ENCODE results near the gene QARS1.
A peak's percentile ranks its signal among the peaks of the same experiment; 100 is the strongest.

The QARS1 gene

DNA sequence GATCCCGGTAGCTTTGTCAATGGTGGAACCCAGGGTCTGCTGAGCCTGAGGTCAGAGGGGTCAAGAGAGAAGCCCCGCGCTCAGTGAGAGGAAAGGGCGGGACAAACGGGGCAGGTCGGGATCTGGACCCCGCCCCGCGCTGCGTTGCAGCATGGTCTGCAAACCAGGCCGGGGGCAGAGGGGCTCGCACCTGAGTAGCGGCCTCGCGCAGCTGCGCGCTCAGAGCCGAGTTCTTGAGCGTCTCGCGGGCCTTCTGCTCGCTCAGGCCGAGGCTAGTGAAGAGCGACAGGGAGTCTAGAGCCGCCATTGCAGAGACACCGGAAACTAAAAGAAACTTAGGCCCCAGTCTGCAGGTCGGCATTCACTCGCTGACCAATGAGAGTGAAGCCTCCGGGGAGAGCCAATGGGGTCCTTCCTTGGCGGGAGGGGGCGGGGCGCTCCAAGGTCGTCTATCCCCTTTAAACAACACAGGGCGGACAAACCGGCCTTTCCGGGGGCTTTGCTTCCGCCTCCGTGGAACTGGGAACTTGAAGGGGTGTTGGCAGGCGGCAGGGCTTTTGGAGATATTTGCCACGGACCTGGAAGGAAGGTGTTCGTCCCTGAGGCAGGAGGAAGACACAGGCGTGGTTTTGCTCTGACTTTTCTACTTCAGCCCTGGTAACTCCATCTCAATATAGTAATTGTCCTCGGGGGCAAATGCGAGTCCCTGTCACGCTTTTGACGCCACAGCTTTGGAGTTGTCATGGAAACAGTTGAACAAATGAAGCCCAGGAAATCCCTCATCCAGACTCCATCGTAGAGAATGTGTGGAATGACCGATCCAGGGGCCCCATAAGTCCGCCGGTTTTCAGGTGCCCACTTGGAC, at the start of gene QARS1:
Gene QARS1 (minus strand): TSS at position 331 of the 865 bp plus-strand sequence. CDS start 24 bp downstream, at position 307.
- H3K27me3 ChIP-seq (ENCODE audit: control insufficient read depth, insufficient read depth, low read length): no peaks in the 10 kb centered on the region
- peak within 1 kb of the TSS; percentile 94 for H3K9ac ChIP-seq (ENCODE audit: low read length)
- H3K4me3 ChIP-seq (ENCODE audit: low read depth, low read length): peak within 1 kb of the TSS; percentile 81
- H3K4me1 ChIP-seq (ENCODE audit: control insufficient read depth, insufficient read depth, low read length): peaks cover 7% of the 10 kb centered on the region
- H3K9me3 ChIP-seq (ENCODE audit: control insufficient read depth, insufficient read depth, low read depth, low read length): no peaks in the 10 kb centered on the region
- H3K27ac ChIP-seq (ENCODE audit: low read depth, low read length): peak within 1 kb of the TSS; percentile 90
- H3K36me3 ChIP-seq (ENCODE audit: control insufficient read depth, insufficient read depth, low read length): peaks cover 60% of the 10 kb centered on the region

DNA sequence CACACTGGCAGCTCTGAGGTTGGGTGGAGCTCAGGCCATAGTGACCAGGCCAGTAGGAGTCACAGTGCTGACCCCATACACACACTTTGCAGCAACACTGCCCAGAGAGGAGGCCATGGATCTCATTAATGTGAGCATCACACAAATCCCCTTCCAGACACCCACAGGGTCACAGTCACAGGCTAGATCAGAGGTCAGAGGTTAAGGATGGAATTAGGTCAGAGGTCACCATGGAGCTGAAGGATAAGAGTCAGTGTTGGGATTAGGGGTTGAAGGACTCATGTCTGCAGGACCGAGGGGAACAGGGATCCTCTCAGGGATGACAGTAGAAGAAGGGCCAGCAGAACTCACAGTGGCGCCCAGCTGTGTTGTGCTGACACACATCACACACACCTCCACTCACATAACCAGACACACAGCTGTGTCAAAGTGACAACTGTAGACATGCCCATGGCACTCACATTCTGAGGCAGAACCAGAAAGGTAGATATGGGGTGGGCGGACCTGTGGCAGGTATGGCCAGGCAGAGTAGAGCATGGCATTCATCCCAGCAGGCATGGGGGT, 48.9 kb upstream of the QARS1 start:
- Histone ChIP-seq H3K4me3 (ENCODE audit: low read depth, low read length) (no peak overlapping the region), H3K4me1 (ENCODE audit: control insufficient read depth, insufficient read depth, low read length) (0 out of 2 replicates have a peak, but pooled peaks cover 3% of the 10 kb centered on the region), H3K36me3 (ENCODE audit: control insufficient read depth, insufficient read depth, low read length) (no peaks in the 10 kb centered on the region), H3K27ac (ENCODE audit: low read depth, low read length) (no peak overlapping the region), H3K27me3 (ENCODE audit: control insufficient read depth, insufficient read depth, low read length) (no peaks in the 10 kb centered on the region; the same call in none of the 2 replicates), H3K9ac (ENCODE audit: low read length) (no peak overlapping the region), H3K9me3 (ENCODE audit: control insufficient read depth, insufficient read depth, low read depth, low read length) (no peaks in the 10 kb centered on the region)

DNA sequence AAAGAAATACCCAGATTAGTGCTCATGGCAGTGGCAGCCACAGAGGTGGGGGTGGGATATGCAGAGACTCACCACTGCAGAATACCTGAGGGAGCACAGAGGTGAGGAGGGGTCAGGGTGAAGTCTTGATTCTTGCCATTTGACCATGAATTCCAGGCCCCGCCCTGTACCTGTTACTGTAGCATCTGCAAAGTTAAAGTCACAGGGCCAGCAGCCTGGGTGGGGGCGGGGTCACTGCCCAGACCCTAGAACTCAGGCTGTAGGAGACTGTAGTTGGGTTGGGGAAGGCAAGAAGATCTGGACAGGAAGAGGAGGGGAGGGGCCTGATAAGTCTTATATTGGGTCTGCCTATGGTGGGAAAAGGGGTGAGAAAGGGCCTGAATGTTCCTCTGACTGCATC, 47.1 kb upstream of the QARS1 start:
- Histone ChIP-seq H3K4me3 (ENCODE audit: low read depth, low read length) (no peak overlapping the region), H3K36me3 (ENCODE audit: control insufficient read depth, insufficient read depth, low read length) (no peaks in the 10 kb centered on the region), H3K9ac (ENCODE audit: low read length) (no peak overlapping the region), H3K4me1 (ENCODE audit: control insufficient read depth, insufficient read depth, low read length) (no peaks in the 10 kb centered on the region), H3K27ac (ENCODE audit: low read depth, low read length) (no peak overlapping the region), H3K9me3 (ENCODE audit: control insufficient read depth, insufficient read depth, low read depth, low read length) (no peaks in the 10 kb centered on the region), H3K27me3 (ENCODE audit: control insufficient read depth, insufficient read depth, low read length) (peaks cover 2% of the 10 kb centered on the region)

DNA sequence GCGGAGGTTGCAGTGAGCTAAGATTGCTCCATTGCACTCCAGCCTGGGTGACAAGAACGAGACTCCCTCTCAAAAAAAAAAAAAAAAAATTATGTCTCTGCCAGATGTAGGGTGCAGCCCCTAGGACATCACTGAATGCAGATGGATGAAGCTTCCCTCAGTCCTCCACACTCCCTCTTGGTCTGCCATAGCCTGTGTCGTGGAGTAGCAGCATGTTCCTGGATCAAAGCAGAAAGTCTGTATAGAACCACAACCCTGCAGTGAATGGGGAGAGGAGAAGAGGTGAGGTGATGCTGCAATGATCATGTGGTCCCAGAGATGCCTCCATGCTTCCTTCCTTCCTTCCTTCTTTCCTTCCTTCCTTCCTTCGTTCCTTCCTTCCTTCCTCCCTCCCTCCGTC, 43.6 kb upstream of the QARS1 start:
- H3K27me3 ChIP-seq (ENCODE audit: control insufficient read depth, insufficient read depth, low read length): peaks cover 2% of the 10 kb centered on the region; the same call in 1 of the 2 replicates
- H3K4me1 ChIP-seq (ENCODE audit: control insufficient read depth, insufficient read depth, low read length): no peaks in the 10 kb centered on the region
- H3K9ac ChIP-seq (ENCODE audit: low read length): no peak overlapping the region
- H3K9me3 ChIP-seq (ENCODE audit: control insufficient read depth, insufficient read depth, low read depth, low read length): peaks cover 8% of the 10 kb centered on the region
- H3K4me3 ChIP-seq (ENCODE audit: low read depth, low read length): no peak overlapping the region
- H3K27ac ChIP-seq (ENCODE audit: low read depth, low read length): no peak overlapping the region
- H3K36me3 ChIP-seq (ENCODE audit: control insufficient read depth, insufficient read depth, low read length): no peaks in the 10 kb centered on the region

DNA sequence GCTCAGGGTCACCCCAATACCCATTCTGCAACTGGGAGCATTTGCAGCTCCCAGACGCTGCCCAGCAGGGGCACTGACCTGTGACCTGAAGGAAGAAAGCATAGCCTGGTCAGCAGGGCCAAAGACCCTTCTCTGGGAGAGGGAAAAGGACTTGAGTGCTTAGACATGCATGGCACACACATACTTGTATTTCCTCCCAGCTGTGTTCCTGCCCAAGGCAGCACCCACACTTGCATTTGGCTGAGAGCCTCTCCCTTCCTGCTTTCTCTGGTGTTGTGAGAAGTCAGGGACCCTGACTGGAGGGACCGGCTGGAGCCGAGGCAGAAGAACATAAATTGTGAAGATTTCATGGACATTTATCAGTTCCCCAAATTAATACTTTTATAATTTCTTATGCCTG, 35.5 kb upstream of the QARS1 start:
- Histone ChIP-seq H3K9ac (ENCODE audit: low read length) (no peak overlapping the region), H3K36me3 (ENCODE audit: control insufficient read depth, insufficient read depth, low read length) (no peaks in the 10 kb centered on the region), H3K27me3 (ENCODE audit: control insufficient read depth, insufficient read depth, low read length) (no peaks in the 10 kb centered on the region), H3K27ac (ENCODE audit: low read depth, low read length) (no peak overlapping the region), H3K9me3 (ENCODE audit: control insufficient read depth, insufficient read depth, low read depth, low read length) (peaks cover 22% of the 10 kb centered on the region), H3K4me3 (ENCODE audit: low read depth, low read length) (no peak overlapping the region), H3K4me1 (ENCODE audit: control insufficient read depth, insufficient read depth, low read length) (no peaks in the 10 kb centered on the region)

DNA sequence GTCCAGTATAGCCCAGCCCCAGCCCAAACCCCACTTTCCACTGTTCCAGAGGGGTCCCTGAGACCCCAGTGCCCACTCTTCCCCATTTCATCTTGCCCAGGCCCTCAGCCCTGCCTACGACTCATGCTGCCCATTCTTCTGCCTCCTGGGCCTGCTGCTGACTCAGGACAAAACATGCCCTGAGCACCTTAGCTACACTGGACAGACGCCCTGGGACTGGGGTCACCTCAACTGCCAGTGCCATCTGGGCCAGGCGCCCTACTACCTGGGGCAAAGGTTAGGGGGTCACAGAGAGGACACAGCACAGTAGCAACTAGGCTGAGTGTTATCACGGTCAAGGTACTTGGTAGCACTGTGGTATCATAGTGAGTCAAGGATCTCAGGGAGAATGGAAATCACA, 30.9 kb upstream of the QARS1 start:
- Histone ChIP-seq H3K27me3 (ENCODE audit: control insufficient read depth, insufficient read depth, low read length) (no peaks in the 10 kb centered on the region), H3K27ac (ENCODE audit: low read depth, low read length) (no peak overlapping the region), H3K9ac (ENCODE audit: low read length) (no peak overlapping the region), H3K4me3 (ENCODE audit: low read depth, low read length) (no peak overlapping the region), H3K36me3 (ENCODE audit: control insufficient read depth, insufficient read depth, low read length) (peaks cover 5% of the 10 kb centered on the region; the same call in 1 of the 2 replicates), H3K4me1 (ENCODE audit: control insufficient read depth, insufficient read depth, low read length) (peaks cover 8% of the 10 kb centered on the region), H3K9me3 (ENCODE audit: control insufficient read depth, insufficient read depth, low read depth, low read length) (no peaks in the 10 kb centered on the region)

DNA sequence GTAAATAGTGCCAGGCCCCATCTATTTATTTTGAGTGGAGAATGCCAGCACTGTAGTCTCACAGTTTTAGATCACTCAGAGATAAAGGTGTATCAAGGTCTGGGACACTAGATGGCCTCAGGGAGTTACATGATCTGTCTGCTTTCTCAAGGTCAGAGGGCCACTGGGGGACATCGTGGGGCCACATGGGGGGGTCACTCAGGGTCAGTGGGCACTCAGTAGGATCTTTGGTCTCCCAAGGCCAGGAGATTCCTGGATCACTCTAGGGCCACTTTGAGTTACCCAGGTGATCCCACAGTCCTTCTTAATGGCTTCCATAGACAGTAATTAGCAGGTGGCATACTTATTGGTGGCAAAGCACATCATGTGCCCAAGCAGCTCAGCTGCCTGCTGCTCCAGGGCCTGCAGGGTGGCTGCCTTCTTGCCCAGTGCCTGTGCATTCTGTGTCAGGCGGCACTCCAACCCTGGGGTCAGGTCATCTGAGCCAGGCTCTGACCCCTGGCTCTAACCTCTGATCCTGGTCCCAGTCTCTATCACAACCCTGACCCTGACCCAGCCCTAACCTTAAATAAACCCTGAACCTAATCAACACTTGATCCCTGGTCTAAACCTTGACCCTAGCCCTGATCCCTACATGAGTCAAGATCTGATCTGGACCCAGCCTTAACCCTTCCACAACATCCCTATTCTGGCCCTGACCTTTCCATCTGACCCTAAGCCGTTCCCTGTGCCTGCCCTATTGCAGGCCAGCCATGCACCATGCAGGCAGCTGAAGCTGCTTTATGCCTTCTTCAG, 30.1 kb upstream of the QARS1 start:
- H3K9ac ChIP-seq (ENCODE audit: low read length): no peak overlapping the region
- H3K36me3 ChIP-seq (ENCODE audit: control insufficient read depth, insufficient read depth, low read length): peaks cover 10% of the 10 kb centered on the region; the same call in 1 of the 2 replicates
- no peaks in the 10 kb centered on the region for H3K9me3 ChIP-seq (ENCODE audit: control insufficient read depth, insufficient read depth, low read depth, low read length)
- H3K4me1 ChIP-seq (ENCODE audit: control insufficient read depth, insufficient read depth, low read length): peaks cover 8% of the 10 kb centered on the region
- no peak overlapping the region; the same call in 1 of the 2 replicates for H3K4me3 ChIP-seq (ENCODE audit: low read depth, low read length)
- no peaks in the 10 kb centered on the region for H3K27me3 ChIP-seq (ENCODE audit: control insufficient read depth, insufficient read depth, low read length)
- H3K27ac ChIP-seq (ENCODE audit: low read depth, low read length): no peak overlapping the region

DNA sequence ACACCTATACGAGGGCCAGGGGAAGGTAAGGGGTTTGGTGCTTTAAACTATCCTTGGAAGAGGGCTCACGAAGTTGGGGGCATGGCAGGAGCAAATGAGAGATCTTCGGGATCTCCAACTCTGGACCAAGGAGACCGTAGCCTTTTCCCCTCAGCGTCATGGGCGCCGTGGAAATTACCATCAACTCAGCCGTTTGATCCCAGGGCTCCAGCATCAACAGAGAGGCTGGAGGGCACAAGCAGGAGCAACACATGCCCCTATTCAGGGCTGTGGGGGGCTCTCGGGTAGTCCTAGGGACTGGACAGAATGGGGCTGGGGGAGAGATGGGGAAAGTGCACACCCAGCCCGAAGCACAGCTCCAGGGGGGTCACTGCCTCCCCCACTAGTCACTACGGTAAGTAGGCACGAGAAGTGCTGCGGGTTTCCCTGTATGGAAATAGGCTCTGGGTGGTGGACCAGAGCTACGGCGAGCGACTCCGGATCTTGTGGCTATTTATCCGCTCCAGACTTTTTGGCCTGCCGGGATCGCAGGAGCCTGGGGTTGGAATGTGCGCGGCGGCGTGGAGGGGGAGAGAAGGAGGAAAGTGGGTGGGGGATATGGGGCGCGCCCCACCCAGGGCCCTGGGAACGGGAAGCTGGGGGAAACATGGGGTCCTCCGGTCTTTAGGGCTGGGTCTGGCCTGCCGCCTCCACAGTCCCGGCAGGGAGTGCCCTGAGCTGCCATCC, 28.8 kb upstream of the QARS1 start:
- H3K27me3 ChIP-seq (ENCODE audit: control insufficient read depth, insufficient read depth, low read length): no peaks in the 10 kb centered on the region
- H3K4me3 ChIP-seq (ENCODE audit: low read depth, low read length): peak overlapping the region; percentile 79
- H3K27ac ChIP-seq (ENCODE audit: low read depth, low read length): peak overlapping the region; percentile 33; the same call in 1 of the 2 replicates
- H3K9ac ChIP-seq (ENCODE audit: low read length): peak overlapping the region; percentile 76
- peaks cover 8% of the 10 kb centered on the region for H3K4me1 ChIP-seq (ENCODE audit: control insufficient read depth, insufficient read depth, low read length)
- peaks cover 14% of the 10 kb centered on the region; the same call in 1 of the 2 replicates for H3K36me3 ChIP-seq (ENCODE audit: control insufficient read depth, insufficient read depth, low read length)
- no peaks in the 10 kb centered on the region for H3K9me3 ChIP-seq (ENCODE audit: control insufficient read depth, insufficient read depth, low read depth, low read length)

DNA sequence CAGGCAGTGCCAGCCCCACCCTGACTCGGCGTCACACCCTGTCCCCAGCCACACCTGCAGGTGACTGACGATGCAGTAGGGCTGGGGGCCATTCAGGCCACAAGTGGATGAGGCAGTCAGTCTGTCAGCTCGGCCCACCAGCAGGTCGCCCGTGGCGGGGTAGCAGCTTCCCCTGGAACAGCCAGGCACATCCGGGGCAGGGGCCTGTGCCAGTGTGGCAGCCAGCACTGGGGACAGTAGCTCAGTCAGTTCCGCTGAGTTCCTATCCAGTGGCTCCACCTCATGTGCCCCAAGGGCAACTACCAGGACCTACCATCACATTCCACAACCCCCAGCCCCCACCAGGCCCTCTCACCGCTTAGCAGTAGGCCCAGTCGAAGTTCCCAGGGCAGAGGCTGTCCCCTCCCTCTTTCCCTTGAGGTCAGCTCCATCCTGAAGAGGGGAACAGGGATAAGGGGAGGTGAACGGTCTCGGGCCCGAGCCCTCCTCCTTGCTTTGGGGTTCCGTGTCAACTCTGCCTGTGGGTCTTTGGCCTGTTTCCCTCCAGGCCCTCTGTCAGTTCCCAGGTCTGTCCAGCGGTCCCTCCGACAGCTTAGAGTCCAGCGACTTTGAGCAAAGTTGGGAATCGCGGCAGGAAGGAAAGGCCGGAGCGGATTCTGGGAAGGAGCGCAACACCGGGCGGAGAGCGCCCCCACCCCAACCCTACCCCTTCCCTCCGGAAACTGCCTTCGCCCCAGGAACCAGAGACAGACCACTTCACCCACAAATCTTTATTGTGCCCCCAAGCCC, 28.1 kb upstream of the QARS1 start, which contains the start of gene LAMB2:
Gene LAMB2 (minus strand): TSS at position 614 of the 789 bp plus-strand sequence. CDS start 183 bp downstream, at position 431.
- H3K9ac ChIP-seq (ENCODE audit: low read length): peak within 1 kb of the TSS; percentile 76
- peak within 1 kb of the TSS; percentile 33; the same call in 1 of the 2 replicates for H3K27ac ChIP-seq (ENCODE audit: low read depth, low read length)
- H3K4me1 ChIP-seq (ENCODE audit: control insufficient read depth, insufficient read depth, low read length): peaks cover 8% of the 10 kb centered on the region
- no peaks in the 10 kb centered on the region for H3K27me3 ChIP-seq (ENCODE audit: control insufficient read depth, insufficient read depth, low read length)
- peaks cover 19% of the 10 kb centered on the region; the same call in 1 of the 2 replicates for H3K36me3 ChIP-seq (ENCODE audit: control insufficient read depth, insufficient read depth, low read length)
- no peaks in the 10 kb centered on the region for H3K9me3 ChIP-seq (ENCODE audit: control insufficient read depth, insufficient read depth, low read depth, low read length)
- peak within 1 kb of the TSS; percentile 79 for H3K4me3 ChIP-seq (ENCODE audit: low read depth, low read length)

DNA sequence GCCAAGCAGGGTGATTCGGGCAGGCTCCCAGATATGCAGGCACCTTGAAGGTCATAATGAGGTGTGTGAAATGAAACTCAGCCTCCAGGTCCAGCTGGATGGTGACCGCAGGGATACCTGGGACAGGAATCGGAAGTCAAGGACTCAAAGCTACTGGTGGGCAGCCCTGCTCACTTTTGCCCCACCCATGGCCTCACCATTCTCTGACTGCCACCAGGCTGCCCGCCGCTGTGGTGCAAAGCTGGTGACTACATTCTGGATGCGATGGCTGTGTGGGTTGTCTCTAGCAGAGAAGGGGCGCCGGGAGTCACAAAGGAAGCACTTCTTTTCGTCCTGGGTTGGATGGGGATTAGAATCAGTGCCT, 27.5 kb upstream of the QARS1 start:
- Histone ChIP-seq H3K36me3 (ENCODE audit: control insufficient read depth, insufficient read depth, low read length) (peaks cover 19% of the 10 kb centered on the region; the same call in 1 of the 2 replicates), H3K9me3 (ENCODE audit: control insufficient read depth, insufficient read depth, low read depth, low read length) (no peaks in the 10 kb centered on the region), H3K27ac (ENCODE audit: low read depth, low read length) (no peak overlapping the region), H3K4me3 (ENCODE audit: low read depth, low read length) (peak overlapping the region; percentile 79), H3K4me1 (ENCODE audit: control insufficient read depth, insufficient read depth, low read length) (peaks cover 8% of the 10 kb centered on the region), H3K9ac (ENCODE audit: low read length) (peak overlapping the region; percentile 76), H3K27me3 (ENCODE audit: control insufficient read depth, insufficient read depth, low read length) (no peaks in the 10 kb centered on the region)

All from HUES6 (cell line).